Prostate gland (tissue), 2 donors: Measurements from ENCODE around the gene SLAMF6. TPM values are rescaled to one million over a fixed set of nuclear protein-coding genes. Genes with fewer than 3 reads are reported as not detected.

Experiments
- DNase-seq: peaks from one replicate; pipeline ENCODE4 v3.0.0-alpha.2; 2019; ENCODE audit warnings: low spot score
- H3K27ac ChIP-seq, 2 donors: fragments of 200-600 bp; sonication (generic); 2 replicates each; pipeline ENCODE4 v1.5.1; 2017 to 2019
- H3K27me3 ChIP-seq: fragments of 200-600 bp; sonication (generic); replicated peaks from 2 replicates; pipeline ENCODE4 v1.5.1; 2019; ENCODE audit not compliant: insufficient read depth
- H3K36me3 ChIP-seq, 2 donors: fragments of 200-600 bp; sonication (generic); 1 replicate in 1 of 2; 2 replicates in 1 of 2; pipeline versions ENCODE4 v1.5.1 to v1.8.1; 2017 to 2019
- H3K4me1 ChIP-seq: fragments of 200-600 bp; sonication (generic); replicated peaks from 2 replicates; pipeline ENCODE4 v1.5.1; 2019
- H3K4me3 ChIP-seq, 2 donors: fragments of 200-600 bp; sonication (generic); 2 replicates each; pipeline ENCODE4 v1.5.1; 2017 to 2019
- H3K9me3 ChIP-seq: fragments of 200-600 bp; sonication (generic); 2 replicates; pipeline ENCODE4 v1.5.1; 2017
- POLR2A ChIP-seq: fragments of 450-650 bp; IDR thresholded peaks from one replicate; pipeline ENCODE4 v1.6.1; 2016; ENCODE audit warnings: antibody characterized with exemption, mild to moderate bottlenecking
- POLR2AphosphoS5 ChIP-seq: sonication (generic); formaldehyde crosslinking; IDR thresholded peaks from one replicate; pipeline ENCODE4 v1.6.1; 2017; ENCODE audit warnings: antibody characterized with exemption
- WGBS: methylation state at CpG from one replicate; pipeline ENCODE4 v1.1.5; 2018; 5-methylcytosine and 5-hydroxymethylcytosine counted together
- intact Hi-C: fragments of 100-400 bp; cut with DNase I; formaldehyde crosslinking; loops from one replicate; pipeline ENCODE4 v1.14.2; 2022
- total RNA-seq, 2 donors: library from RNA; depleted of rRNA; stranded (reverse); fragments of >200 nt; gene quantifications; one replicate each; pipeline ENCODE4 v1.1.0, GENCODE V29; 2016
- TF ChIP-seq, protein P1 (sequence below), 4 experiments: fragments of 200-600 bp in 2 of 4; fragments of 450-650 bp in 2 of 4; sonication (generic) in 2 of 4; IDR thresholded peaks; 1 replicate in 3 of 4; 2 replicates in 1 of 4; pipeline ENCODE4 v1.5.1; 2016 to 2019; ENCODE audit warnings: antibody characterized with exemption in 4 of 4, mild to moderate bottlenecking in 2 of 4, moderate library complexity in 2 of 4

The SLAMF6 gene
- total RNA-seq, 2 donors from 2014 or later, result 0.64 to 1.4 TPM

DNA sequence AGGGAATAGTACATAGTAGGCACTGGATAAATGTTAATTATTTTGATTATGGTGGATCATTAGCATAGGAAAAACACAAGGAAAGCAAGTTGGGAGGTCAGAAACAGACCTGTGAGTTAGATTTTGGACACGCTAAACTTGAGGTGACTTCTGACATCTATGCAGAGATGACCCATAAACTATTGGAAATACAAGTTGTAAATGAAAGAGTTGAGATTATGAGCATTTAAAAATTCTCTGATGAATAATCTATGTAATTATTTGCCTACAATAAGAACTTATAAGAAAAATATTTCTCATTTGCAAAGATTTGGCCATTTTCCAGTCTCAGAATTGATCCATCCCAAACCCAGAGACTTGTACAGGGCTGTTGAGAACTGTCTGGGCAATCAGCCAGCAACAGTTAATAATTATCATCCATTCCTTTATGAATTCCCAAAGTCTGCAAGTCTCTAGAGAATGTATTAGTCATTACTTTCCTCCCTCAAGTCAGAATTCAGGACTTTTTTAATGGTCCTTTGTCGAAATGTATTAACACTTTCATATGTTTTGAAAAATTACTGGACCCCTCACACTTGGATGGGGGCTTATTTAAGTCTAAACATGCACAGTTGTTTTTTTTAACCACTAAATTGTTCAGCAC, 19.4 kb upstream of the SLAMF6 start:
- Histone ChIP-seq H3K4me3 (no peak overlapping the region), H3K27ac (no peak overlapping the region), H3K27me3 (no peaks in the 10 kb centered on the region), H3K4me1 (no peaks in the 10 kb centered on the region), H3K9me3 (no peaks in the 10 kb centered on the region), H3K36me3 (no peaks in the 10 kb centered on the region)
- WGBS, result 0% methylated on average over 2 of the region's 2 CpGs
- DNase-seq, result no peak
- TF ChIP-seq POLR2A (no peak), POLR2AphosphoS5 (no peak)
- TF ChIP-seq, protein P1, sequence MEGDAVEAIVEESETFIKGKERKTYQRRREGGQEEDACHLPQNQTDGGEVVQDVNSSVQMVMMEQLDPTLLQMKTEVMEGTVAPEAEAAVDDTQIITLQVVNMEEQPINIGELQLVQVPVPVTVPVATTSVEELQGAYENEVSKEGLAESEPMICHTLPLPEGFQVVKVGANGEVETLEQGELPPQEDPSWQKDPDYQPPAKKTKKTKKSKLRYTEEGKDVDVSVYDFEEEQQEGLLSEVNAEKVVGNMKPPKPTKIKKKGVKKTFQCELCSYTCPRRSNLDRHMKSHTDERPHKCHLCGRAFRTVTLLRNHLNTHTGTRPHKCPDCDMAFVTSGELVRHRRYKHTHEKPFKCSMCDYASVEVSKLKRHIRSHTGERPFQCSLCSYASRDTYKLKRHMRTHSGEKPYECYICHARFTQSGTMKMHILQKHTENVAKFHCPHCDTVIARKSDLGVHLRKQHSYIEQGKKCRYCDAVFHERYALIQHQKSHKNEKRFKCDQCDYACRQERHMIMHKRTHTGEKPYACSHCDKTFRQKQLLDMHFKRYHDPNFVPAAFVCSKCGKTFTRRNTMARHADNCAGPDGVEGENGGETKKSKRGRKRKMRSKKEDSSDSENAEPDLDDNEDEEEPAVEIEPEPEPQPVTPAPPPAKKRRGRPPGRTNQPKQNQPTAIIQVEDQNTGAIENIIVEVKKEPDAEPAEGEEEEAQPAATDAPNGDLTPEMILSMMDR (IDR thresholded peaks at IDR 0.05), result no peak
- intact Hi-C loops, result no loop called here

DNA sequence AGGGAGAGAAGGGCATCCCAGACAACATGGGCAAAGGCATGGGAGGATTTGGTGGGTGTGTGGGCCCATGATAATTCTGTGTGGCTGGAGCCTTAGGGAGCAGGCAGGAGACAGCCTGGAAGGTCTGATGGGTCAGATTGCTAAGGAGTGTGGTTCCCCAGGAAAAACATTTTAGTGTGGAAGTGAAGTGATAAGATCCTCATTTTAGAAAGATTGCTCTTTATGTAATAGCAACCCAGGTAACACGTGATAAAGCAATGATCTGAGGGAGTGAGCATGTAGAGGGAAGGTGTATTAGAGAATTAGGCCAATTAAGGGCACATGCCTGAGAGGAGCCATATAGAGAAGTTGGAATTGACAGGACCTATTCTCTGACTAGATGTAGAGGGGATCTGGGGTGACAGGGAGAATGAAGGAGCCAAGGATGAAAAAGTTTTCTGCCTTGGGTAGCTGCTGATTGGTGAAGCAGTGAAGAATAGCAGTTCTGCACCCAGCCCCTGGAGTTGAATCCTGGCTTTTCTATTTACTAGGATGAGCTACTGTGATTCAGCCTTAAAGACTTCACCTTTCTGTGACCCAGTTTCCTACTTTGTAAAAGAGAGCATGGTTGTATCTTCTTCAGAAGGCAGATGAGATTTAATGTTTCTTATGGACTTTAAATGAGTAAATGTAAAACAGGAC, 18.7 kb upstream of the SLAMF6 start:
- TF ChIP-seq, protein P1 (IDR thresholded peaks at IDR 0.05), result no peak
- Histone ChIP-seq H3K36me3 (no peaks in the 10 kb centered on the region), H3K4me1 (no peaks in the 10 kb centered on the region), H3K9me3 (no peaks in the 10 kb centered on the region), H3K27ac (no peak overlapping the region), H3K27me3 (no peaks in the 10 kb centered on the region), H3K4me3 (no peak overlapping the region)
- no peak for DNase-seq
- intact Hi-C loops, result no loop called here
- 33% methylated on average over 1 of the region's 1 CpG for WGBS

DNA sequence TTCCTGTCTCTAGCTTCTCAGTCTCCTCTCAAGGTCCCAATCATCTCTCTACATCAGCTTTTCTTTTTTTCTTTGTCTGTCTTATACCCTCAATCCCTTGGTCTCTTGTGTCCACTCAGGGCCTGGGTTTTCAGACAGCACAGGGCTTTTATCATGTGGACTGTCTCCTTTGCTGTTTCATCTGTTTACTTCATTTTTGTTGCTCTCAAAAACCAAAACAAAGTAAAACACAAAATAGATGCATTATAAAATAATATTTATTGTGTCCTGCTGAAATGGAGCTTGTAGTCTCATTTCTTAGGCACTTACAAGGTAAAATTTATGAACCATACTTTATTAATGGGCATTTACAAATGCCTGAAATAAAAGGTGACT, 17.8 kb upstream of the SLAMF6 start:
- no peak overlapping the region for H3K27ac ChIP-seq
- intact Hi-C loops, result no loop called here

DNA sequence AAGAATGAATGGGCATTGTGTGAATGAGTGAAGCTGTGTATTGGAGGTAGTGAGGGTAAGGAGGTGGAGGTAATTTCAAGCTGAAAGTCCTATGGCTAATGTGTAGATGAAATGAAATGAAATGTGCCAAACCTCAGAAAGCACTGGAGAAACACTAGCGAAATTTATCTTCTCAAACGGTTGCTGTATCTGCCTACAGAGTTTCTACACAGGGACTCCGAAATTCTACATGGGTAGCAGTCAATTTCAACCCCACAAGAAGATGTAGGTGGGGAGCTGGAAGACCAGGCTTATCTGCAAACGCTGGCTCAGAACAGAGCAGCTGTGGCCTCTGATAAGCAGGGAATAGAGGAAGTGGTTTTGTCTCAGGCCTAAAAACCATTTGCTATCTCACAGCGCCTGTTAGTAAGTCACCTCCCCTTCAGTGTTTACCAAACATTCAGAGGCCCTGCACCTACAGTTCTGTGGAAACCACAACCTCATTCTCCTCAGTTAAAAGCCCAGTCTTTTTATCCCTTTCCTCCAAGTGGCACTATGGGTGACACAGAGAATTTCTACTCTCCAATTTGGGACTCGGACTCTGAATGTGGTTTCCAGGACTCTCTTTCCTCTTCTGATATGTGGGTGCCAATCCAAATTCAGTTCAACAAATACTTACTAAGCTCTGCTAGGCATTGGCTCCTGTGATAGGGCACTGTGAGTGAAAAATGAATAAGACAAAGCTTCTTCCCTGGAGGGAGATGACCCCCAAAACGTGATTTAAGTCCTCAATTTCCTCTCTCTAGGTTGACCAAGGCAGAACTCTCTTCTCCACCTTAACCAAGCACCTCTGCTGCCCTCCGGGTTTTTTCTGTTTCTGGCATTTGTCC, 17.2 kb upstream of the SLAMF6 start:
- TF ChIP-seq, protein P1 (IDR thresholded peaks at IDR 0.05), result no peak
- no peak for TF ChIP-seq POLR2AphosphoS5
- no peak overlapping the region for H3K4me3 ChIP-seq
- H3K27me3 ChIP-seq, result no peaks in the 10 kb centered on the region
- no peak for DNase-seq
- H3K27ac ChIP-seq, result no peak overlapping the region
- no peaks in the 10 kb centered on the region for H3K9me3 ChIP-seq
- H3K4me1 ChIP-seq, result no peaks in the 10 kb centered on the region
- 47% methylated on average over 8 of the region's 8 CpGs for WGBS
- no peaks in the 10 kb centered on the region for H3K36me3 ChIP-seq
- intact Hi-C loops, result no loop called here

More for the DNA sequence above, 17.8 kb upstream of the SLAMF6 start:
- no peak for DNase-seq
- no peak for TF ChIP-seq POLR2A
- TF ChIP-seq, protein P1 (IDR thresholded peaks at IDR 0.05), result no peak
- no peak for TF ChIP-seq POLR2AphosphoS5
- Histone ChIP-seq H3K4me3 (no peak overlapping the region), H3K4me1 (no peaks in the 10 kb centered on the region), H3K27me3 (no peaks in the 10 kb centered on the region), H3K36me3 (no peaks in the 10 kb centered on the region), H3K9me3 (no peaks in the 10 kb centered on the region)
